NT2/D1 (cell line): Measurements from ENCODE around the gene RUNX2.

ENCODE experiments used
- SUZ12 ChIP-seq: IDR thresholded peaks from 2 replicates; pipeline ENCODE4 v1.6.1; 2011; ENCODE audit not compliant: insufficient read length, insufficient read depth; ENCODE audit errors: extremely low read depth
- YY1 ChIP-seq: IDR thresholded peaks from 2 replicates; pipeline ENCODE4 v1.6.1; 2011; ENCODE audit not compliant: insufficient read length, insufficient read depth

GRCh38 chr6:45642331-45643125, 314.4 kb downstream of the RUNX2 start:
- no peak for TF ChIP-seq YY1
- no peak for TF ChIP-seq SUZ12
